NCI-H128 (cell line): ENCODE results near the gene UGT1A5.
"Not testable (repeated sequence)": the region's sequence is repeated elsewhere in the genome, so short reads cannot be mapped to it uniquely, and the experiment has no call there.

Experiments used
- DNase-seq: peaks from one replicate; lab custom pipeline; 2025; ENCODE audit not compliant: unreplicated experiment; lab: John Stamatoyannopoulos, UW

The UGT1A5 gene

DNA sequence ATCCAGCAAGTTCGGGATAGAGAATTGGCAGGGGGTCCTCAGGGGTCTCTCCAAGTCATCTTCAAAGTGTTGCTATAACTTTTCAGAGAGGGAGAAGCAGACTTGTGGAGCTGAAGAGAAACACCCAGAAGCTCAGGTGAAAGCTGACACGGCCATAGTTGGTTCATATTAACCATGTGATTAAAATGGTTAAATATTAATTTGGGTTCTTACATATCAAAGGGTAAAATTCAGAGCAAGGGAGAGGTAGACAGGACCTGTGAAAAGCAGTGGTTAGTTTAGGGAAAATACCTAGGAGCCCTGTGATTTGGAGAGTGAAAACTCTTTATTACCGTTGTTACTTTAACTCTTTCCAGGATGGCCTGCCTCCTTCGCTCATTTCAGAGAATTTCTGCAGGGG, 20.1 kb upstream of the UGT1A5 start, which contains the start of gene UGT1A6:
Gene UGT1A6, plus strand, starts transcription at position 243 of the 400 bp plus-strand sequence. Its CDS starts 115 bp downstream, at position 358.
- DNase-seq, result no peak

DNA sequence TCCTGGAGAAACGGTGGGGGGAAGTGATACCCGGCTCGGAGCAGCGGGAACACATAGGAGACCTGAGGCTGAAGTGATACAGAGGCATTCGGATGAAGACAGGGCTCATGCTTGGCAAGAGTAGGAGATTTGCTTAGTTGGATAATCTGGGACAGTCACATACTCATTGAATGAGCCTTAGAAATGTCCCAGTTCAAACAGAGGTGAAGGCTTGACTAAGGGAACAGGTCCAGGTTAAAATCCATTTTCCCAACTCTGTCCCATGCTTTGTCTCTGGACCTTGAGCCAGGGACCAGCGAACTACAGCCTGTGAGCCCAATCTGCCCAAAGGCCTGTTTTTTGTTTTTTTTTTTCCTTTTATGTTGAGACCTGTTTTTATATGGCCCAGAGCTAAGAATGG, 18.7 kb upstream of the UGT1A5 start:
- DNase-seq, result no peak

DNA sequence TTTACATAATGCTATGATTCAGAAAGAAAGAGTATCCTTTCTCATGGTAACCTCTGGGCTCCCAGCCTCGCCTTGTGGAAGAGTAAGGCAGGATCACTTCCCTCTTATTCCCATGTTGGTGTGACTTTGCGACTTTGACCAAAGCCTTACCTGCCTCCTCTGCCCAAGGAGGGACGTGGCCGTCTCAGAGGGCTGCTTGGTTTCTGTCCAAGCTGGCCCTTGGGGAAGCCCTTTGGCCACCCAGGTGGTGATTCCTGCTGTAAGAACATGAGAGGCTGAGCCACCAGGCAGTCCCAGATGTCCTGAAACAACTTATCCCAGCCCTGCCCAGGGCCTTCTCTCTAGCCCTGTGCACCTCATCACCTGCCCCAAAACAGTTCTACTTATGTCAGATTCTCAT, 14.0 kb upstream of the UGT1A5 start:
- DNase-seq, result no peak

DNA sequence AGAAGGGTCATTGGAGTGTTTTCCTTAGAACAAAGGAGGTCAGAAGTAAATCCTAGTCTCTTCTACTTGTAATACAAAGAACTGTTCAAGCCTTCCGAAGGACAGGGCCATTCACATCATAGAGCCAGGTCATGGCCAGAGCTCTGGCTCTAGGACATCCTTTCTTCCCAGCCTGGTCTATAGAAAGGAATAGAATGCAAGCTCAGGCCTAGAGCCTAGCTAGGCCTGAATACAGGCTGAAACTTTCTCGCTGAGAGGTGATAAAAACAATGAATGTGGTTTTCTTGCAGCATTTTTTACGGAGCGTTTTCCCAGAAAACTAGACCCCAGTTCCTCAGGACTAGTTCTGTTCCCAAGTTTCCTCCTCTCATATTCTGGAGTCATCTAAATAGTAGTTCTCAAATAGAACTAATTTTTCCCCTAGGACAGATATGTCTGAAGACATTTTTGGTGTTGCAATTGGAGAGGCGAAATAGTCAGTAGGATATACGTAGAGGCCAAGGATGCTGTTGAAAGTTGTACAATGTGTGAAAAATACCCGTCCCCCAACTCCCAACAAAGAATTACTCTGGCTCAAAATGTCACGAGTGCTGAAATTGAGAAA, 13.2 kb upstream of the UGT1A5 start:
- no peak for DNase-seq

DNA sequence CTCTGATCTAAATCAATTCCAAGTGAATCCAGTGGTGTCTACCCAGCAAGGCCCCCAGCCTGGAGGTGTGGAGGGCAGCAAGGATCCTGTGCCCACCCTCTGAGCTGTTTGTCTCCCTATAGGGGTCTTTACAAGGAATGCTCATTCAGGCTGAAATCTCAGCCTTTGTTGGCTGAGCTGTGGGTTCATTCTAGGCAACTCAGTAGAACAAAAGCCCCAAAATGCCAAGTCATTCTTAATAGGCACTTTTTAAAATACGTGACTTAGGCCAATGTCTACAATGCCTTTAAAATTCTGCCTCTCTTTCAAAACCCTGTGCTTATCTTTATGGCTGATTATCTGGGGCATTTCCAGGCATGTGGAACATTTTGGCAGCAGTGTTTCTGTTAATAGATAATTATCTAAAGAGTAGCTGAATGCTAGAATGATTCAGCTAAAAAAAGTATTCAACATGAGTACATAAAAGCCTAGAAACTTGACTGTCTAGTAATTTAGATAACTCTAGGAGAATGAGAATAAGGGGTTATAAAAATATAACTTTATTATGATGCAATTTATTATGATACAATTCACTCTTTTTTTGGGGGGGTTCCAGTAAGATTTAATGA, 12.6 kb upstream of the UGT1A5 start:
- DNase-seq, result no peak

DNA sequence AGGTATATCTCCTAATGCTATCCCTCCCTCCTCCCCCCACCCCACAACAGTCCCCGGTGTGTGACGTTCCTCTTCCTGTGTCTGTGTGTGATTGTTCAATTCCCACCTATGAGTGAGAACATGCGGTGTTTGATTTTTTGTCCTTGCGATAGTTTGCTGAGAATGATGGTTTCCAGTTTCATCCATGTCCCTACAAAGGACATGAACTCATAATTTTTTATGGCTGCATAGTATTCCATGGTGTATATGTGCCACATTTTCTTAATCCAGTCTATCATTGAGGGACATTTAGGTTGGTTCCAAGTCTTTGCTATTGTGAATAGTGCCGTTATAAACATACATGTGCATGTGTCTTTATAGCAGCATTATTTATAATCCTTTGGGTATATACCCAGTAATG, 11.9 kb upstream of the UGT1A5 start:
- DNase-seq, result not testable (repeated sequence)

DNA sequence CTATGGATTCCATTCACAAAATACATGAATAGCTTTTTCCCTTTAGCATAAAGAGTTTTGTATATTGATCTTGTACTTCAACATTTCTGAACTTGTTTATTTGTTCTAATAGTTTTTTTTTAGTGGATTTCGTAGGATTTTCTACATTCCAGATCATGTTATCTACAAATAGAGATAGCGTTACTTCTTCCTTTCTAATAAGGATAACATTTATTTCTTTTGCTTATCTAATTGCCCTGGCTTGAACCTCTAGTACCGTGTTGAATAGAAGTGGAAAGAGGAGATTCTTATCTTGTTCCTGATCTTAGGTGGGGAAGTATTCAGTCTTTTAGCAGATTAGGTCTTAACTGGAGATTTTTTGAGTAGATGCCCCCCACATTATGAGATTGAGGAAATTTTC, 10.5 kb upstream of the UGT1A5 start:
- DNase-seq, result no peak

DNA sequence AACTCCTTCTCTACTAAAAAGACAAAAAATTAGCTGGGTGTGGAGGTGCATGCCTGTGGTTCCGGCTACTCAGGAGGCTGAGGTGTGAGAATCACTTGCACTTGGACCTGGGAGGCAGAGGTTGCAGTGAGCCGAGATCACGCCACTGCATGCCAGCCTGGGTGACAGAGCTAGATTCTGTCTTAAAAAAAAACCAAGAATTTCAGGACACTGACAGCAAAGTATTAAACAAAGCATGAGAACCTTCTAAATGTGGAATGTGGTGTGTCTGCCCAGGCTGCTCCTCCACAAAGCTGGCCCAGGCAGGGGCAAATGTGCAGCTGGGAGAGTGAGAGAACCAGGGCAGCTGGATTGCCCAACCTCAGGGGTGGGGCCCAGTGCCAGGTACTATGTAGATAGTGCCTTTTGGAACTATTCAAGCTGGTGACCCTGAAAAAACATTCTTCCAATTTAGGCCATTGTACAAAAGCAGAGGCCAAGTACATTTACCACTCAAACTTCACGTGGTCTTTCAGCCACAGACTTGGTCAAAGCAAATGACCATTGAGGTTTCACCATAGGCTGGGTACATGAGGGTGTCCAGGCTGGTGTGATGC, 6.7 kb upstream of the UGT1A5 start:
- DNase-seq, result no peak

DNA sequence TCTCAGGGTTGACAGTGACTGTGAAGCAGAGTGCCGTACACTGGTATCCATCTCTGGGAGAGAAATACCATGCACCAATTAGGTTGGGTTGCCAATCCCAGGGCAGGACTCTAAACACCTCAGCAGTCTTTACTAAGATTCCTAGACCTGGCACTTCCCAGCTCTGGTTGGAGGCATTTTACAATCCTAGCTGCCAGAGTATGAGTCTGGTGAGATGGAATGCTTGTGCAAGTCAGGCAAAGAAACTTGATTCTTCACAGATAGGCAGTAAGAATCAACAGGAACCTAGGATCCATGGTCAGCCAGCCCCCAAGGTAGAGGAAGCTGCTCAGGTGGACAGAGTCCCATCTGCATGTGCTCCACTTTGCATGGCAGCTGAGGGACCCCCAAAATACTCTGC, 6.0 kb upstream of the UGT1A5 start:
- no peak for DNase-seq

DNA sequence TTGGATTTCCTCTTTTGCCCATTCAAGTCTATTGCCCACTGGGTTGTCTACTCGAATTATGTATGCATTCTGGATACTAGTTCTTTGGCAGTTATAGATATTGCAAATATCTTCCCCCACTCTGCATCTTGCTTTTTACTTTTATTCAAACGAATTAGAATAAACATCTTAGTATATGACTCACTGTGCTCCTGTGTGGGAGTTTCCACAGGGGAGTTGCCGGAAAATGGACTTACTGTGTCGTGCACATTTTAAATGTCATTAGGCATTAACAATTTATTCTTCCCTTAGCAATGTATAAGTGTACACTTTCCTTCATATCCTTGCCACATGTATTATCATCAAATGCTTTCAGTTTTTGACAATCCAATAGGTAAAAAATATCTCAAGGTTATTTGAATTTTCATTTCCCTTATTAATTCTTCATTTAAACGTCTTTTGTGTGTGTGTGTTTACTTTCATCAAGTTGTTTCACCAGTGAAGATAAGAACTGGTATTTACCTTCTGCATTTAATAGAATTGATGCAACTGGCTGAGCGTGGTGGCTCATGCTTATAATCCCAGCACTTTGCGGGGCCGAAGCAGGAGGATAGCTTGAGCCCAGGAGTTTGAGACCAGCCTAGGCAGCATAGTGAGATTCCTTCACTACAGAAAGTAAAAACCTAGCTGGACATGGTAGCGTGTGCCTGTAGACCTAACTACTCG, 4.6 kb upstream of the UGT1A5 start:
- DNase-seq, result no peak

DNA sequence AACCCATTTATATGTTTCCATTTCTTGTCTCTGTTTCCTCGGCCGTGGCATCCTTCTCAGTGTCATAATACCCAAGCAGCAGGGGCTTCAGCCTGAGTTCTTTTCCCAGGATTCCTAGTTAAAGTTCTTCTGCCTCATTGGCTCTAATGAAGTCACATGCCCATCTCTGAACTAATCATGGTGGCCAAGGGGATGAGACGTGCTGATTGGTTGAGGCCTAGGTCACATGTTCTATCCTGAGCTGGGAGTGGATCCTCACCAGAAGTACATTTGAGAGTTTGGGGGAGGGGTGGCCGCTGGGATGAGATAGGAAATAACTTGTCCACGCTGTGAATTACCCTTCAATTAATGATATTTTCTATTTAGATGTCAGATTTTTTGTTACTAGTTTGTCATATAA, 3.8 kb upstream of the UGT1A5 start:
- DNase-seq, result no peak

DNA sequence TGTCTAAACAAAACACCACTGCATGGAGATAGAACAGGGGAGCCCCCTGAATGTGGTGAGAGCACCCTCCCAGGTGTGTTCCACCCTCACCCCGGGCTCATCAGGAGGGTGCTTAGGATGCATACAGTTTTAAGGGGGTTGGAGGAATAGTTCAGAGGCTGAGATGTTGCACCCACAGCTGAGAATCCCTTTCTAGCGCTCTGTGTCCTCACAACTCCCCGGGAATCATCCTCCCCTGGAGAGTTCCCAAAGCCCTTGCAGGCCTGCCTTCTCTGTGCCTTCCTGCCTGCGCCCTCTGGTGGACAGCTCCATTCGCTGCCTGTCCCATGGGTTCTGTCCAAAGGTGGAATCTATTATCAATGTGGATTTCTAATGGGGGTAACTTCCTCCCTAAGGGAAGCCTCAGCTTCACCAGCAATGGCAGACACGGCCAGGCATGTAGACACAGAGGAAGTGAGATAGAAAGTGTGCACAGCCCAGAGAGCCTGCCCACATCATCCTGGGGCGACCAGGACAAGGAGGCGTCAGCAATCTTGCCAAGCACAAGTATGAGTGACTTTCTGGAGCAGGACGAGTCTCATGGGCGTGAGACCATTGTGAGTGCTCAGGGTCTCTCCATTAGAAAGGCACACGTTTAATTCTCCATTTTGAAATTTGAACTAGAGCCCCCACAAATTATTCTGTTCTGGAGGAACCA, 1.2 kb upstream of the UGT1A5 start:
- DNase-seq, result peak; percentile 3

DNA sequence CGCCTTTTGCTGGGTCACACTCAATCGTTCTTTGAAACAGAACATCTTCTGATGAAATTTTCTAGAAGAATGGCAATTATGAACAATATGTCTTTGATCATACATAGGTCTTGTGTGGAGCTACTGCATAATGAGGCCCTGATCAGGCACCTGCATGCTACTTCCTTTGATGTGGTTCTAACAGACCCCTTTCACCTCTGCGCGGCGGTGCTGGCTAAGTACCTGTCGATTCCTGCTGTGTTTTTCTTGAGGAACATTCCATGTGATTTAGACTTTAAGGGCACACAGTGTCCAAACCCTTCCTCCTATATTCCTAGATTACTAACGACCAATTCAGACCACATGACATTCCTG, 532 bp downstream of the UGT1A5 start:
- no peak for DNase-seq

DNA sequence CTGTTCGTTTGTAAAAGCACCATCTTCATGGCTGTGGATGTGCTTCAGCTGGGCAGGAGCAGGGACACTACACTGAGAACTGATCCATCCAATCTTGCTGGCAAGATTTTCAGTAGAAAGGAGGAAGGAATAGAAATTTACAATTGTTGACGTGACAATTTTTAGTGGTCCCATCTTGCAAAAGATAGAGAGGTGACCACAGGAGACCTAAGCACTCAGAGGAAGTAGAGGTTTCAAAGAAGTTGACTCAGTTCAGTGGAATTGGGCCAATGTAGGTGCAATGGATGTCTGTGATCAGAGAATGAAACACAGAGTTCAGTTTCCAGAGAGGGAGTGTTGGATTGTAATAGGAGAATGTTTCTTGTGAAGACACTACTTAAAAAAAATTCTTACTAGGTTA, 1.4 kb downstream of the UGT1A5 start:
- no peak for DNase-seq

DNA sequence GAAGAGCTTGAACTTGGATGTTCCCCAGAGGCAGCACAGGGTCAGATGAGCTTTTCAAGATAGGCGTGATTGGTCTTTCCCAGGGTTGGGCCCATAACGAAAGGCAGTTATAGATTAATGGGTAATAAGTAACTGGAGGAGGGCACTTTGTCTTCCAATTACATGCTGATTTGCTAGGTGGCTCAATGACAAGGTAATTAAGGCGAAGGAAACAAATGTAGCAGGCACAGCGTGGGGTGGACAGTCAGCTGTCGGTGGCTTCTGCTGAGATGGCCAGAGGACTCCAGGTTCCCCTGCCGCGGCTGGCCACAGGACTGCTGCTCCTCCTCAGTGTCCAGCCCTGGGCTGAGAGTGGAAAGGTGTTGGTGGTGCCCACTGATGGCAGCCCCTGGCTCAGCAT, 5.8 kb downstream of the UGT1A5 start, which contains the start of gene UGT1A4:
Gene UGT1A4, plus strand, starts transcription at position 185 of the 400 bp plus-strand sequence. Its CDS starts 85 bp downstream, at position 270.
- DNase-seq, result no peak

DNA sequence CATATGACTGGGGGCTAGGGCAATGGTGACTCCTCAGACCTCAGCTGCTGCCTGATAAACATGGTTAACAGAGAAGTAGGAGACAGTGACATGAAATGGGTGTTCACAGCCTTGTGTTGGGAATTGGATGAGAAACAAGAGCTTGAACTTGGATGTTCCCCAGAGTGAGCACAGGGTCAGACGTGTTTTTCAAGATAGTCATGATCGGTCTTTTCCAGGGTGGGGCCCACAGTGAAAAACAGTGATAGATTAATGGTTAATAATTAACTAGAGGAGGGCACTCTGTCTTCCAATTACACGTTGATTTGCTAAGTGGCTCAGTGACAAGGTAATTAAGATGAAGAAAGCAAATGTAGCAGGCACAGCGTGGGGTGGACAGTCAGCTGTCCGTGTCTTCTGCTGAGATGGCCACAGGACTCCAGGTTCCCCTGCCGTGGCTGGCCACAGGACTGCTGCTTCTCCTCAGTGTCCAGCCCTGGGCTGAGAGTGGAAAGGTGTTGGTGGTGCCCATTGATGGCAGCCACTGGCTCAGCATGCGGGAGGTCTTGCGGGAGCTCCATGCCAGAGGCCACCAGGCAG, 16.1 kb downstream of the UGT1A5 start, which contains the start of gene UGT1A3:
Gene UGT1A3, plus strand, starts transcription at position 320 of the 579 bp plus-strand sequence. Its CDS starts 85 bp downstream, at position 405.
- DNase-seq, result no peak

DNA sequence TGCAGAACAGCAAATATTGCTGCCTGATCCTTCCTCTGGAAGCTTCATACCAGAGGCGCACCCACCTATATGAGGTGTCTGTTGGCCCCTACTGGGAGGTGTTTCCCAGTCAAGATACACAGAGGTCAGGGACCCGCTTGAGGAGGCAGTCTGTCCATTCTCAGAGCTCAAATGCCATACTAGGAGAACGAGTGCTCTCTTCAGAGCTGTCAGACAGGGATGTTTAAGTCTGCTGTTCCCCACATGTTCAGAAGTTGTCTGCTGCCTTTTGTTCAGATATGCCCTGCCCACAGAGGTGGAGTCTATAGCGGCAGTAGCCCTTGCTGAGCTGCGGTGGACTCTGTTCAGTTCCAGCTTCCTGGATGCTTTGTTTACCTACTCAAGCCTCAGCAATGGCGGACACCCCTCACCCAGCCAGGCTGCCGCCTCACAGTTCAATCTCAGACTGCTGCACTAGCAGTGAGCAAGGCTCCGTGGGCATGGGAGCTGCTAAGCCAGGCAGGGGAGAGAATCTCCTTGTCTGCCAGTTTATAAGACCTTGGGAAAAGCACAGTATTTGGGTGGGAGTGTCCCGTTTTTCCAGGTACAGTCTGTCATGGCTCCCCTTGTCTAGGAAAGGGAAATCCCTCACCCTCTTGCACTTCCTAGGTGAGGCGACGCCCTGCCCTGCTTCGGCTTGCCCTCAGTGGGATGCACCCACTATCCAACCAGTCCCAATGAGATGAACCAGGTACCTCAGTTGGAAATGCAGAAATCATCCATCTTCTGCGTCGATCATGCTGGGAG, 24.4 kb downstream of the UGT1A5 start:
- DNase-seq, result not testable (repeated sequence)

DNA sequence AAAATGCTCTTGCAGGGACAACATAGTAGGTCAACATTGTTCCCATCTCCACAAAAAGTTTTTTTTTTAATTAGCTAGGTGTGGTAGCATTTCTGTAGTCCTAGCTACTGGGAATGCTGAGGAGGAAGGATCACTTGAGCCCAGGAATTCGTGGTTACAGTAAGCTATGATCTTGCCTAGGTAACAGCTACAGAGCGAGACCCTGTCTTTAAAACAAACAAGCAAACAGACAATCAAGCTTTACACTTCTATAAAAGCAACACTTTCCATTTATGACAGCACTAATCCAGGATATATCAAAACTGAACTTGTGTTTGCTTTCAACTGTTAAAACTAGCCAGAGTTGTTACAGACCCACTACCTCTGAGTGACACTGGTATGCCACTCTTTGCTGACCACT, 28.2 kb downstream of the UGT1A5 start:
- no peak for DNase-seq

DNA sequence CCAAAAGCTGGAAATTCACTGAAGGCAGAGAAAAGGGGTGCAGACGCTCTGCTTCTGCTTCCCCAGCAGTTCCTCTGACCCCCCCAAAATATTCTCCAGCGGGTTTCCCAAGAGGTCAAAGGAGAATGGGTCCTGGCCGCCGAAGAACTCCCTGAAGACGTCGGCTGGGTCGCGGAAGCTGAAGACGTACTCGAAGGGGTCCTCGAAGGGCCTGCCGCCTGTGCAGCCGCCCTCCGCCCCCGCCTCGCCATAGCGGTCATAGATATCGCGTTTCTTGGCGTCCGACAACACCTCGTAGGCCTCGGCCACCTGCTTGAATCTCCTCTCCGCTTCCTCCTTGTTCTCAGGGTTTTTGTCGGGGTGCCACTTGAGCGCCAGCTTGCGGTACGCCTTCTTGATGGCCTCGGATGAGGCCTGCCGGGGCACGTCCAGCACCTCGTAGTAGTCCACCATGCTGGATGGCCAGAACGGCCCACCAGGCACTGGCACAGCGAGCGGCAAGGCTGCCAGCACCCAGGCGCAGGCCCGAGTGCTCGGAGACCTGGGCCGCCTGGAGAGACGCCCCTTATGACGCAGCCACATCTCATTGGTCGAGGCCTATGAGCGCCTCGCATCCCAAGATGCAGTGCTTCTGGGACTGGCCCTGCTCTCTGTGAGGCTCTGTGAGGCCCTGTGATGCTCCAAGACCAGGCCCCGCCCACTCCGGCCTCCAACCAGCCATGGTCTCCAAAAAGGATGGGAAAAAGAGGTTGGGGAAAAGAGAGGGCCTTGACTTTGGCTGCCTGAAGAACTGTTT, 31.0 kb downstream of the UGT1A5 start:
- no peak for DNase-seq
